ENCODE data around the gene KCNQ5. TPM values are rescaled to one million over a fixed set of nuclear protein-coding genes. Genes with fewer than 3 reads are reported as not detected.

The KCNQ5 gene
- total and polyA plus RNA-seq, 10 of the 15 experiments (the other 5 are each of a cell fraction or from before 2014, with no cell fraction given): 0.60 to 16.2 (median 3.2) TPM

GRCh38 chr6:73104921-73105320 lies 483.1 kb downstream of the KCNQ5 start (continued):
- no peak for TF ChIP-seq REST (IDR thresholded peaks at IDR 0.05; ENCODE audit: low read depth, low read length)
- TF ChIP-seq JUNB (IDR thresholded peaks at IDR 0.05): no peak
- TF ChIP-seq USF2 (IDR thresholded peaks at IDR 0.05; ENCODE audit: borderline replicate concordance, low read depth, low read length): no peak
- no peak for TF ChIP-seq ZBTB11 (CRISPR knock-in tag; IDR thresholded peaks at IDR 0.05)
- no peak for TF ChIP-seq BRCA1 (IDR thresholded peaks at IDR 0.05; ENCODE audit: low read depth, low read length)
- TF ChIP-seq ZNF592 (IDR thresholded peaks at IDR 0.05): no peak
- no peak for TF ChIP-seq EZH2 (IDR thresholded peaks at IDR 0.05; ENCODE audit: borderline replicate concordance, control insufficient read depth, low read depth, low read length)
- no peak for TF ChIP-seq ETV6 (conservative IDR thresholded peaks at IDR 0.05 in 1 of 2, IDR thresholded peaks at IDR 0.05 in 1 of 2; ENCODE audit: borderline replicate concordance in 1 of 2, low read depth in 1 of 2)
- no peak for TF ChIP-seq IRF4 (IDR thresholded peaks at IDR 0.05; ENCODE audit: low read depth, low read length)
- TF ChIP-seq PAX5 (IDR thresholded peaks at IDR 0.05; ENCODE audit: borderline replicate concordance, low read depth, low read length): no peak
- no peak for TF ChIP-seq JUND (IDR thresholded peaks at IDR 0.05; ENCODE audit: low read depth, low read length)
- no peak for TF ChIP-seq RFX5 (IDR thresholded peaks at IDR 0.05; ENCODE audit: low read depth, low read length)

Measured in GM12878 (cell line).